ENCODE data around the gene SRRM3. TPM values are rescaled to one million over a fixed set of nuclear protein-coding genes. Genes with fewer than 3 reads are reported as not detected.

SRRM3 gene
- total RNA-seq, 1 donor from 2014 or later: 1.7 TPM

DNA sequence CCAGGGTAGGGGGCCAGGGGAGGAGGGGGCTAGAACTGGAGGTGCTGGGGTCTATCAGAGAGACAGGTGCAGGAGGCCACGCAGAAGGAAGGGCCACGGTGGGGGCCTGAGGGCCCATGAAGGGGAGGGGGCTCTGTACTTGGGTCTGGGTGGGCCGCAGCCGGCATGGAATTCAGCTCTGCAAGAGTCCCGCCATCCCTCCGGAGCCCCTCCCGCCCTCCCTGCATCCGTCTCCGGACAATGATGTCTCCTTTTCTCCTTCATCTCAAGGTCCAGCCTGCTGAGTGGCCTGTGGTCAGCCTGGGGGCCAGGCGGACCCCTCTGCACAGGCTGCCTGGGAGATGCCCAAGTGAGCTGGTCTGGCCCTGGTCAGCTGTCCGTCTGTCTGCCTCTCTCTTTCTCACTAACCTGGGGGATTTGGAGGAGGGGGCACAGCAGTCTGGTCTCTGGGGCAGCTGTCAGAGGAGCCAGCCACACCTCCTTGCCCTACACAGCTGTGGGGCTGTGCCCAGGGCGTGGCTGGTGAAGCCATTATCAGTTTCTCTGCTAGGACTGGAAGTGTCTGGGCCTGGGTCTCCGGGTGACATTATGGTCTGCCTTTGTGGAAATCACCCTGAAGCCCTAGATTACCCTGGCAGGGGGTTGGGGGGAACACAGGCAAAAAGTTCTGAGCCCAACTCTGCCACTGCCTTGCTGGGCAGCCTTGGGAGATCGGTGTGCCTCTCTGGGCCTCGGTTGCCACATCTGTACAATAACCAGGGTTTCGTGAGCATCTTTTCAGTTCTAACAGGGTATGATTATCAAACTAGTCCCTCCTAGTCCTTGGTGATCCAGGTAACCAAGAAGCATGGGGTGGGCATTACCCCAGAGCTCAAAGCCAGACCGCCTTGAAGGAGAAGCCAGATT, 81.8 kb downstream of the SRRM3 start:
- H3K4me1 ChIP-seq (ENCODE audit: insufficient read depth, low read length): no peaks in the 10 kb centered on the region
- Mint-ChIP-seq H3K27ac (ENCODE audit: unreplicated experiment) (no peak overlapping the region), H3K9me3 (ENCODE audit: unreplicated experiment) (peaks cover 3% of the 10 kb centered on the region), H3K36me3 (ENCODE audit: low read depth, unreplicated experiment) (peaks cover 1% of the 10 kb centered on the region), H3K4me3 (ENCODE audit: unreplicated experiment) (no peak overlapping the region), H3K4me1 (ENCODE audit: low read depth, unreplicated experiment) (peaks cover 1% of the 10 kb centered on the region), H3K27me3 (ENCODE audit: low read depth, unreplicated experiment) (peaks cover 43% of the 10 kb centered on the region)
- H3K4me2 ChIP-seq (ENCODE audit: low read length): peak overlapping the region; percentile 72
- H3K9ac ChIP-seq (ENCODE audit: low read length): no peak overlapping the region
- DNase-seq (ENCODE audit: low read depth) (no peak), FAIRE-seq (no peak)
- no peak overlapping the region for H2AFZ ChIP-seq (ENCODE audit: low read depth, low read length)
- peaks cover 26% of the 10 kb centered on the region for H3K27me3 ChIP-seq (ENCODE audit: insufficient read depth, low read length)
- no peaks in the 10 kb centered on the region for H4K20me1 ChIP-seq (ENCODE audit: insufficient read depth, low read length)
- no peak overlapping the region for H3K4me3 ChIP-seq (ENCODE audit: insufficient read depth, low read depth, low read length)
- no peaks in the 10 kb centered on the region for H3K36me3 ChIP-seq (ENCODE audit: insufficient read depth, low read length)
- TF ChIP-seq, protein P1, sequence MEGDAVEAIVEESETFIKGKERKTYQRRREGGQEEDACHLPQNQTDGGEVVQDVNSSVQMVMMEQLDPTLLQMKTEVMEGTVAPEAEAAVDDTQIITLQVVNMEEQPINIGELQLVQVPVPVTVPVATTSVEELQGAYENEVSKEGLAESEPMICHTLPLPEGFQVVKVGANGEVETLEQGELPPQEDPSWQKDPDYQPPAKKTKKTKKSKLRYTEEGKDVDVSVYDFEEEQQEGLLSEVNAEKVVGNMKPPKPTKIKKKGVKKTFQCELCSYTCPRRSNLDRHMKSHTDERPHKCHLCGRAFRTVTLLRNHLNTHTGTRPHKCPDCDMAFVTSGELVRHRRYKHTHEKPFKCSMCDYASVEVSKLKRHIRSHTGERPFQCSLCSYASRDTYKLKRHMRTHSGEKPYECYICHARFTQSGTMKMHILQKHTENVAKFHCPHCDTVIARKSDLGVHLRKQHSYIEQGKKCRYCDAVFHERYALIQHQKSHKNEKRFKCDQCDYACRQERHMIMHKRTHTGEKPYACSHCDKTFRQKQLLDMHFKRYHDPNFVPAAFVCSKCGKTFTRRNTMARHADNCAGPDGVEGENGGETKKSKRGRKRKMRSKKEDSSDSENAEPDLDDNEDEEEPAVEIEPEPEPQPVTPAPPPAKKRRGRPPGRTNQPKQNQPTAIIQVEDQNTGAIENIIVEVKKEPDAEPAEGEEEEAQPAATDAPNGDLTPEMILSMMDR (IDR thresholded peaks at IDR 0.05; ENCODE audit: insufficient read depth, low read depth, low read length): no peak
- no peak for TF ChIP-seq EZH2 (IDR thresholded peaks at IDR 0.05; ENCODE audit: insufficient read depth, low read length)
- H3K9me3 ChIP-seq (ENCODE audit: insufficient read depth, low read depth, low read length): peaks cover 2% of the 10 kb centered on the region
- H3K27ac ChIP-seq (ENCODE audit: low read depth, low read length): no peak overlapping the region
- H3K79me2 ChIP-seq (ENCODE audit: insufficient read depth, low read length): no peaks in the 10 kb centered on the region

DNA sequence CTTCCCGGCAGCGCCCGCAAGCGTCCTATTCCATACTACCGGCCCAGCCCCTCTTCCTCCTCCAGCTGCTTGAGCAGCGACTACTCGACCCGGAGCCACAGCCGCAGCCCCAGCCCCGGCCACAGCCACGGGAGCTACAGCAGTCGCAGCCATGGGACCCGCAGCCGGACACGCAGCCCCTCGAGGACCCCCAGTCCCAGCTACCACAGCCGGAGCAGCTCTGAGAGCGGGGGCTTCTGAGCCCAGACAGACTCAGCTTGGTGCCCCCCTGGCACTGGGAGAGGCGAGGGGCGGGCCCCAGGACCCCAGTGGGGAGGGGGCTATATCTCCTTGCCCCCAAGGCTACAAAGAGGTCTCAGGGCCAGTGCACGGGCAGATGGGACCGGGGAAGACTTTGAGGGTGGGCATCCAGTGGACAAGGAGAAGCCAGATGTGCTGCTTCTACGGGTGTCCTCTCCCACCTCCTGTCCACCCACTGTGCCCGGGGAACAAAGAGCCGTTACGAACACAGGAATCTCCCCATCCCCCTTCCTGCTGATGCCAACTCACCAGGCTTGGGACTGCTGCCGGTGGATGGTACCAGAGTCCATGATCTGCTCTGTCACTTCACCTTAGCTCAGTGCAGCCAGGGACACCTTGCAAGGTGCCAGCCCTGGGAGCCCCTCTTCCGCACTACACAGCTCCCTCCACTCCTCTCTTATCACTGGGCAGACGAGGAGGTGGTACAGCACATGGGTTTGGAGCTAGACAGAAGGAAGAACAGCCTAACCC, 84.1 kb downstream of the SRRM3 start:
- Histone ChIP-seq H3K27ac (ENCODE audit: low read depth, low read length) (no peak overlapping the region), H3K4me1 (ENCODE audit: insufficient read depth, low read length) (peaks cover under 1% of the 10 kb centered on the region), H3K36me3 (ENCODE audit: insufficient read depth, low read length) (no peaks in the 10 kb centered on the region), H2AFZ (ENCODE audit: low read depth, low read length) (no peak overlapping the region), H3K9me3 (ENCODE audit: insufficient read depth, low read depth, low read length) (no peaks in the 10 kb centered on the region), H3K27me3 (ENCODE audit: insufficient read depth, low read length) (peaks cover 18% of the 10 kb centered on the region), H3K4me2 (ENCODE audit: low read length) (no peak overlapping the region), H3K4me3 (ENCODE audit: insufficient read depth, low read depth, low read length) (no peak overlapping the region), H4K20me1 (ENCODE audit: insufficient read depth, low read length) (no peaks in the 10 kb centered on the region), H3K9ac (ENCODE audit: low read length) (no peak overlapping the region), H3K79me2 (ENCODE audit: insufficient read depth, low read length) (no peaks in the 10 kb centered on the region)
- DNase-seq (ENCODE audit: low read depth) (no peak), FAIRE-seq (no peak)
- no peak overlapping the region for H3K4me3 Mint-ChIP-seq (ENCODE audit: unreplicated experiment)
- peaks cover 7% of the 10 kb centered on the region for H3K4me1 Mint-ChIP-seq (ENCODE audit: low read depth, unreplicated experiment)
- peaks cover 1% of the 10 kb centered on the region for H3K36me3 Mint-ChIP-seq (ENCODE audit: low read depth, unreplicated experiment)
- H3K27ac Mint-ChIP-seq (ENCODE audit: unreplicated experiment): no peak overlapping the region
- H3K27me3 Mint-ChIP-seq (ENCODE audit: low read depth, unreplicated experiment): peaks cover 26% of the 10 kb centered on the region
- H3K9me3 Mint-ChIP-seq (ENCODE audit: unreplicated experiment): no peaks in the 10 kb centered on the region
- TF ChIP-seq, protein P1 (IDR thresholded peaks at IDR 0.05; ENCODE audit: insufficient read depth, low read depth, low read length): no peak
- TF ChIP-seq EZH2 (IDR thresholded peaks at IDR 0.05; ENCODE audit: insufficient read depth, low read length): no peak
